RWPE2 (cell line): ENCODE data around the gene BRWD1.

Experiments used
- ATAC-seq: fragments of 200-7000 bp; cut with Tn5 transposase; 3 replicates; pipeline ENCODE4 v1.9.1; 2021; ENCODE audit warnings: low read depth
- DNase-seq: peaks from one replicate; pipeline ENCODE4 v3.0.0-alpha.2; 2020; ENCODE audit warnings: low spot score
- H3K27ac ChIP-seq: fragments of 450-650 bp; 2 replicates; pipeline ENCODE4 v1.5.1; 2017; ENCODE audit warnings: mild to moderate bottlenecking; ENCODE audit not compliant: poor library complexity, severe bottlenecking
- H3K27me3 ChIP-seq: fragments of 250-450 bp; sonication (Bioruptor Pico); 2 replicates; pipeline ENCODE4 v1.5.1; 2021; ENCODE audit warnings: mild to moderate bottlenecking, moderate library complexity; ENCODE audit not compliant: insufficient read depth, poor library complexity, severe bottlenecking
- H3K36me3 ChIP-seq: fragments of 250-450 bp; sonication (Bioruptor Pico); 2 replicates; pipeline ENCODE4 v1.5.1; 2020; ENCODE audit warnings: low read depth, mild to moderate bottlenecking, moderate library complexity
- H3K4me1 ChIP-seq: fragments of 250-450 bp; sonication (Bioruptor Pico); 2 replicates; pipeline ENCODE4 v1.5.1; 2021; ENCODE audit warnings: mild to moderate bottlenecking, moderate library complexity; ENCODE audit not compliant: insufficient read depth, poor library complexity, severe bottlenecking
- H3K4me3 ChIP-seq: fragments of 250-450 bp; sonication (Bioruptor Pico); 2 replicates; pipeline ENCODE4 v1.5.1; 2021; ENCODE audit warnings: mild to moderate bottlenecking, moderate library complexity; ENCODE audit not compliant: severe bottlenecking
- H3K9me3 ChIP-seq: fragments of 250-450 bp; sonication (Bioruptor Pico); 2 replicates; pipeline ENCODE4 v1.5.1; 2021; ENCODE audit warnings: mild to moderate bottlenecking, moderate library complexity; ENCODE audit not compliant: severe bottlenecking
- CTCF ChIP-seq: fragments of 450-650 bp; IDR thresholded peaks from one replicate; pipeline ENCODE4 v1.5.1; 2017; ENCODE audit warnings: mild to moderate bottlenecking, moderate library complexity; ENCODE audit not compliant: poor library complexity, severe bottlenecking

Gene BRWD1

GRCh38 chr21:39313571-39314142 is at the start of gene BRWD1:
TSS of gene BRWD1 (minus strand) at chr21:39313632. CDS start at chr21:39313491, 141 bp downstream.
- peak within 1 kb of the TSS; percentile 77 for H3K4me3 ChIP-seq
- no peaks in the 10 kb centered on the region for H3K27me3 ChIP-seq
- DNase-seq (peak; percentile 78), ATAC-seq (peak; percentile 11; the same call in 2 of the 3 replicates)
- peak; percentile 26 for TF ChIP-seq CTCF
- peaks cover 26% of the 10 kb centered on the region for H3K36me3 ChIP-seq
- H3K27ac ChIP-seq: peak within 1 kb of the TSS; percentile 88
- H3K4me1 ChIP-seq: peaks cover 16% of the 10 kb centered on the region
- no peaks in the 10 kb centered on the region for H3K9me3 ChIP-seq

GRCh38 chr21:39362733-39363132 is 49.3 kb upstream of the BRWD1 start:
- DNase-seq: no peak
- no peaks in the 10 kb centered on the region for H3K36me3 ChIP-seq
- H3K9me3 ChIP-seq: no peaks in the 10 kb centered on the region
- ATAC-seq: no peak
- no peak overlapping the region for H3K27ac ChIP-seq
- no peak for TF ChIP-seq CTCF
- H3K4me3 ChIP-seq: no peak overlapping the region
- no peaks in the 10 kb centered on the region for H3K4me1 ChIP-seq
- H3K27me3 ChIP-seq: no peaks in the 10 kb centered on the region

GRCh38 chr21:39359382-39359781 is 46.0 kb upstream of the BRWD1 start:
- no peak overlapping the region for H3K4me3 ChIP-seq
- no peaks in the 10 kb centered on the region for H3K27me3 ChIP-seq
- TF ChIP-seq CTCF: no peak
- no peak overlapping the region for H3K27ac ChIP-seq
- no peaks in the 10 kb centered on the region for H3K4me1 ChIP-seq
- DNase-seq: no peak
- H3K36me3 ChIP-seq: no peaks in the 10 kb centered on the region
- H3K9me3 ChIP-seq: no peaks in the 10 kb centered on the region
- ATAC-seq: no peak

GRCh38 chr21:39353295-39353694 is 39.9 kb upstream of the BRWD1 start:
- no peak for TF ChIP-seq CTCF
- DNase-seq (no peak), ATAC-seq (no peak)
- H3K36me3 ChIP-seq: peaks cover under 1% of the 10 kb centered on the region
- no peaks in the 10 kb centered on the region for H3K9me3 ChIP-seq
- no peaks in the 10 kb centered on the region for H3K27me3 ChIP-seq
- no peaks in the 10 kb centered on the region for H3K4me1 ChIP-seq
- H3K27ac ChIP-seq: no peak overlapping the region
- no peak overlapping the region for H3K4me3 ChIP-seq

GRCh38 chr21:39350094-39351005 is 36.9 kb upstream of the BRWD1 start:
- Histone ChIP-seq H3K36me3 (peaks cover 30% of the 10 kb centered on the region), H3K4me1 (peaks cover 18% of the 10 kb centered on the region), H3K9me3 (no peaks in the 10 kb centered on the region), H3K4me3 (peak overlapping the region; percentile 48), H3K27me3 (no peaks in the 10 kb centered on the region), H3K27ac (peak overlapping the region; percentile 92)
- no peak for DNase-seq
- no peak for TF ChIP-seq CTCF
- ATAC-seq: no peak
